Neural cell (in vitro differentiated cells): Measurements from ENCODE around the gene CRP. TPM values are rescaled to one million over a fixed set of nuclear protein-coding genes. Genes with fewer than 3 reads are reported as not detected.
"Not testable (repeated sequence)": the region's sequence is repeated elsewhere in the genome, so short reads cannot be mapped to it uniquely, and the experiment has no call there.

Experiments
- H2AFZ ChIP-seq: fragments of 200-600, 300-800 bp; sonication (generic), shearing (Covaris generic); 2 replicates; pipeline ENCODE4 v1.6.0; 2014; ENCODE audit warnings: low read depth, mild to moderate bottlenecking, antibody characterized with exemption, low read length, moderate library complexity
- H3F3A ChIP-seq: fragments of 200-600 bp; shearing (Covaris generic); 2 replicates; pipeline ENCODE4 v1.6.1; 2016; ENCODE audit warnings: mild to moderate bottlenecking, moderate library complexity, mixed read lengths, antibody characterized with exemption, low read length; ENCODE audit not compliant: insufficient read depth, poor library complexity, severe bottlenecking
- H3K27ac ChIP-seq: fragments of 200-600, 300-800 bp; sonication (generic), shearing (Covaris generic); 2 replicates; pipeline ENCODE4 v1.5.1; 2014; ENCODE audit warnings: mild to moderate bottlenecking, low read length, moderate library complexity
- H3K27me3 ChIP-seq: fragments of 300-800, 200-600 bp; sonication (generic), shearing (Covaris generic); 2 replicates; pipeline ENCODE4 v1.6.0; 2014; ENCODE audit warnings: mild to moderate bottlenecking, low read depth, low read length, moderate library complexity; ENCODE audit not compliant: insufficient read depth
- H3K36me3 ChIP-seq: fragments of 300-800, 200-600 bp; sonication (generic), shearing (Covaris generic); 2 replicates; pipeline ENCODE4 v1.5.1; 2014; ENCODE audit warnings: mild to moderate bottlenecking, antibody characterized with exemption, low read length, moderate library complexity; ENCODE audit not compliant: insufficient read depth
- H3K4me2 ChIP-seq: fragments of 300-800, 200-600 bp; sonication (generic), shearing (Covaris generic); 2 replicates; pipeline ENCODE4 v1.6.0; 2014; ENCODE audit warnings: mild to moderate bottlenecking, low read length
- H3K4me3 ChIP-seq: fragments of 300-800, 200-600 bp; sonication (generic), shearing (Covaris generic); 2 replicates; pipeline ENCODE4 v1.5.1; 2014; ENCODE audit warnings: mild to moderate bottlenecking, low read length, moderate library complexity
- H3K79me2 ChIP-seq: fragments of 200-600 bp; shearing (Covaris generic); replicated peaks from 2 replicates; pipeline ENCODE4 v1.6.0; 2014; ENCODE audit warnings: mild to moderate bottlenecking, low read length, moderate library complexity; ENCODE audit not compliant: insufficient read depth
- H3K9ac ChIP-seq: fragments of 300-800, 200-600 bp; sonication (generic), shearing (Covaris generic); 2 replicates; pipeline ENCODE4 v1.6.1; 2016; ENCODE audit warnings: mild to moderate bottlenecking, low read length, mixed read lengths
- H3K9me2 ChIP-seq: fragments of 200-600 bp; shearing (Covaris generic); 2 replicates; pipeline ENCODE4 v1.6.1; 2016; ENCODE audit warnings: mild to moderate bottlenecking, low read length, mixed read lengths; ENCODE audit not compliant: insufficient read depth
- H3K9me3 ChIP-seq: fragments of 200-600, 300-800 bp; sonication (generic), shearing (Covaris generic); 2 replicates; pipeline ENCODE4 v1.6.1; 2016; ENCODE audit warnings: mild to moderate bottlenecking, mixed run types, low read length, moderate library complexity, mixed read lengths
- H4K20me1 ChIP-seq: fragments of 200-600 bp; shearing (Covaris generic); 2 replicates; pipeline ENCODE4 v1.6.1; 2016; ENCODE audit warnings: mild to moderate bottlenecking, mixed run types; ENCODE audit not compliant: insufficient read depth
- CTCF ChIP-seq: fragments of 450-650 bp; IDR thresholded peaks from 2 replicates; pipeline ENCODE4 v1.5.1; 2014; ENCODE audit warnings: antibody characterized with exemption, mild to moderate bottlenecking, moderate library complexity; ENCODE audit not compliant: poor library complexity, severe bottlenecking
- EP300 ChIP-seq: fragments of 450-650 bp; conservative IDR thresholded peaks from 2 replicates; pipeline ENCODE4 v1.6.1; 2014; ENCODE audit warnings: antibody characterized with exemption, mild to moderate bottlenecking, moderate library complexity; ENCODE audit not compliant: poor library complexity, severe bottlenecking
- EZH2 ChIP-seq: fragments of 200-600, 300-800 bp; shearing (Covaris generic), sonication (generic); IDR thresholded peaks from 2 replicates; pipeline ENCODE4 v1.6.1; 2014; ENCODE audit warnings: antibody characterized with exemption, low read length, borderline replicate concordance, mild to moderate bottlenecking; ENCODE audit not compliant: insufficient read depth, poor library complexity, severe bottlenecking
- MXI1 ChIP-seq: fragments of 450-650 bp; conservative IDR thresholded peaks from 2 replicates; pipeline ENCODE4 v1.6.1; 2014; ENCODE audit warnings: antibody characterized with exemption, mild to moderate bottlenecking; ENCODE audit not compliant: poor library complexity, severe bottlenecking
- POLR2AphosphoS5 ChIP-seq: IDR thresholded peaks from 2 replicates; pipeline ENCODE4 v1.6.1; 2012
- RAD21 ChIP-seq: fragments of 450-650 bp; conservative IDR thresholded peaks from 2 replicates; pipeline ENCODE4 v1.6.1; 2014; ENCODE audit warnings: antibody characterized with exemption, mild to moderate bottlenecking, moderate library complexity
- TAF1 ChIP-seq: IDR thresholded peaks from 2 replicates; pipeline ENCODE4 v1.6.1; 2012; ENCODE audit warnings: low read depth
- polyA plus RNA-seq: library from polyadenylated mRNA; depleted of rRNA; stranded (reverse); fragments of >200 nt; gene quantifications from 2 replicates; pipeline ENCODE4 v1.2.3, GENCODE V29; 2014

CRP gene
- polyA plus RNA-seq, 1 donor from 2014 or later = 0.98 TPM

GRCh38 chr1:159675046-159675445 lies 39.3 kb downstream of the CRP start:
- Histone ChIP-seq H3K27ac (no peak overlapping the region), H3K27me3 (no peaks in the 10 kb centered on the region), H3K79me2 (no peaks in the 10 kb centered on the region)

GRCh38 chr1:159672390-159672789 lies 42.0 kb downstream of the CRP start:
- H3K9me3 ChIP-seq, H3K4me2 ChIP-seq, H3K27ac ChIP-seq, H3K36me3 ChIP-seq, H3K27me3 ChIP-seq, H3K9ac ChIP-seq, H3K79me2 ChIP-seq, H2AFZ ChIP-seq, H3K9me2 ChIP-seq, H3K4me3 ChIP-seq, H4K20me1 ChIP-seq, H3F3A ChIP-seq: not testable (repeated sequence)

More at GRCh38 chr1:159675046-159675445, 39.3 kb downstream of the CRP start:
- H3K9ac ChIP-seq = no peak overlapping the region
- no peak overlapping the region for H2AFZ ChIP-seq
- no peaks in the 10 kb centered on the region for H3K9me3 ChIP-seq
- H3K4me3 ChIP-seq = no peak overlapping the region
- no peak overlapping the region for H3K4me2 ChIP-seq
- no peaks in the 10 kb centered on the region for H3K36me3 ChIP-seq
- TF ChIP-seq RAD21 (no peak), EZH2 (no peak), MXI1 (no peak), CTCF (no peak)
- no peaks in the 10 kb centered on the region for H3K9me2 ChIP-seq
- H3F3A ChIP-seq = no peaks in the 10 kb centered on the region
- no peaks in the 10 kb centered on the region for H4K20me1 ChIP-seq

GRCh38 chr1:159669338-159669737 lies 45.1 kb downstream of the CRP start:
- H3K9me3 ChIP-seq = peaks cover 4% of the 10 kb centered on the region
- no peaks in the 10 kb centered on the region for H3K79me2 ChIP-seq
- no peaks in the 10 kb centered on the region for H3K27me3 ChIP-seq
- no peaks in the 10 kb centered on the region for H4K20me1 ChIP-seq
- no peak overlapping the region for H2AFZ ChIP-seq
- no peaks in the 10 kb centered on the region for H3F3A ChIP-seq
- TF ChIP-seq TAF1 (no peak), POLR2AphosphoS5 (no peak), MXI1 (no peak), EP300 (no peak), CTCF (no peak)
- no peaks in the 10 kb centered on the region for H3K36me3 ChIP-seq
- H3K27ac ChIP-seq = no peak overlapping the region
- H3K9ac ChIP-seq = no peak overlapping the region
- H3K4me2 ChIP-seq = no peak overlapping the region
- no peak overlapping the region for H3K4me3 ChIP-seq
- H3K9me2 ChIP-seq = no peaks in the 10 kb centered on the region
